Ishikawa (cell line): ENCODE measurements around the gene BPIFB1.

Experiments
- CREB1 ChIP-seq: IDR thresholded peaks from 2 replicates; pipeline ENCODE4 v1.6.1; 2012; ENCODE audit warnings: low read depth
- EP300 ChIP-seq: IDR thresholded peaks from 2 replicates; pipeline ENCODE4 v1.6.1; 2012; ENCODE audit warnings: borderline replicate concordance
- TAF1 ChIP-seq: IDR thresholded peaks from 2 replicates; pipeline ENCODE4 v1.6.1; 2012; ENCODE audit warnings: low read depth, mild to moderate bottlenecking
- ZBTB7A ChIP-seq: IDR thresholded peaks from 2 replicates; pipeline ENCODE4 v1.6.1; 2012; ENCODE audit warnings: low read depth
- TF ChIP-seq, protein P1 (sequence below): IDR thresholded peaks from 2 replicates; pipeline ENCODE4 v1.6.1; 2012; ENCODE audit warnings: low read depth, mild to moderate bottlenecking
- TF ChIP-seq, protein P2 (sequence below): IDR thresholded peaks from 2 replicates; pipeline ENCODE4 v1.6.1; 2012
- TF ChIP-seq, protein P3 (sequence below): IDR thresholded peaks from 2 replicates; pipeline ENCODE4 v1.6.1; 2012

DNA sequence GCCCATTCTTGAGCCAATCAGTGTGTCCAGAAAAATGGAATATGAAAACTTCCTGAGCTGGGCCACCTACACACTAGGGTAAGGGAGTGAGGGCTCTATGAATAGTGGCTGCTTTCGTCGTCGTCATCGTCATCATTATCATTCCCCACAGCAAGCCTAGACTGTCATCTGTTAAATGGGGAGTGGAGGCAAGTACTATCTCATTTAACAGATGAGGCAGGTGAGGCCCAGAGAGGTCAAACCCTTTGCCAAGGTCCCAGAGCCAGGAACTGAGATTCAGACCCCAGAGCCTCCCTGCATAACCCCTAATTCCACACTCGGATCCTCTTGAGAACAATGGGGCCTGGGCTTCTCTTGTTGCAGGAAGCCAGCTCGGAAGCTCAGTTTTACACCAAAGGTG is 20.6 kb downstream of the BPIFB1 start:
- TF ChIP-seq EP300: no peak
- no peak for TF ChIP-seq CREB1
- no peak for TF ChIP-seq ZBTB7A
- TF ChIP-seq, protein P1, sequence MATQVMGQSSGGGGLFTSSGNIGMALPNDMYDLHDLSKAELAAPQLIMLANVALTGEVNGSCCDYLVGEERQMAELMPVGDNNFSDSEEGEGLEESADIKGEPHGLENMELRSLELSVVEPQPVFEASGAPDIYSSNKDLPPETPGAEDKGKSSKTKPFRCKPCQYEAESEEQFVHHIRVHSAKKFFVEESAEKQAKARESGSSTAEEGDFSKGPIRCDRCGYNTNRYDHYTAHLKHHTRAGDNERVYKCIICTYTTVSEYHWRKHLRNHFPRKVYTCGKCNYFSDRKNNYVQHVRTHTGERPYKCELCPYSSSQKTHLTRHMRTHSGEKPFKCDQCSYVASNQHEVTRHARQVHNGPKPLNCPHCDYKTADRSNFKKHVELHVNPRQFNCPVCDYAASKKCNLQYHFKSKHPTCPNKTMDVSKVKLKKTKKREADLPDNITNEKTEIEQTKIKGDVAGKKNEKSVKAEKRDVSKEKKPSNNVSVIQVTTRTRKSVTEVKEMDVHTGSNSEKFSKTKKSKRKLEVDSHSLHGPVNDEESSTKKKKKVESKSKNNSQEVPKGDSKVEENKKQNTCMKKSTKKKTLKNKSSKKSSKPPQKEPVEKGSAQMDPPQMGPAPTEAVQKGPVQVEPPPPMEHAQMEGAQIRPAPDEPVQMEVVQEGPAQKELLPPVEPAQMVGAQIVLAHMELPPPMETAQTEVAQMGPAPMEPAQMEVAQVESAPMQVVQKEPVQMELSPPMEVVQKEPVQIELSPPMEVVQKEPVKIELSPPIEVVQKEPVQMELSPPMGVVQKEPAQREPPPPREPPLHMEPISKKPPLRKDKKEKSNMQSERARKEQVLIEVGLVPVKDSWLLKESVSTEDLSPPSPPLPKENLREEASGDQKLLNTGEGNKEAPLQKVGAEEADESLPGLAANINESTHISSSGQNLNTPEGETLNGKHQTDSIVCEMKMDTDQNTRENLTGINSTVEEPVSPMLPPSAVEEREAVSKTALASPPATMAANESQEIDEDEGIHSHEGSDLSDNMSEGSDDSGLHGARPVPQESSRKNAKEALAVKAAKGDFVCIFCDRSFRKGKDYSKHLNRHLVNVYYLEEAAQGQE: no peak
- TF ChIP-seq TAF1: no peak
- TF ChIP-seq, protein P2, sequence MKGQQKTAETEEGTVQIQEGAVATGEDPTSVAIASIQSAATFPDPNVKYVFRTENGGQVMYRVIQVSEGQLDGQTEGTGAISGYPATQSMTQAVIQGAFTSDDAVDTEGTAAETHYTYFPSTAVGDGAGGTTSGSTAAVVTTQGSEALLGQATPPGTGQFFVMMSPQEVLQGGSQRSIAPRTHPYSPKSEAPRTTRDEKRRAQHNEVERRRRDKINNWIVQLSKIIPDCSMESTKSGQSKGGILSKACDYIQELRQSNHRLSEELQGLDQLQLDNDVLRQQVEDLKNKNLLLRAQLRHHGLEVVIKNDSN: no peak
- TF ChIP-seq, protein P3, sequence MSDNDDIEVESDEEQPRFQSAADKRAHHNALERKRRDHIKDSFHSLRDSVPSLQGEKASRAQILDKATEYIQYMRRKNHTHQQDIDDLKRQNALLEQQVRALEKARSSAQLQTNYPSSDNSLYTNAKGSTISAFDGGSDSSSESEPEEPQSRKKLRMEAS: no peak
